TTC549 (cell line): ENCODE measurements around the gene PPM1D.
"Not testable (repeated sequence)": the region's sequence is repeated elsewhere in the genome, so short reads cannot be mapped to it uniquely, and the experiment has no call there.

ENCODE experiments used
- FAIRE-seq: peaks from 2 replicates; lab custom pipeline; 2012; peaks lifted over from hg19 to GRCh38; lab: Jason Lieb, UNC

PPM1D gene

GRCh38 chr17:60622961-60623360 is 23.0 kb downstream of the PPM1D start:
- FAIRE-seq = no peak

GRCh38 chr17:60623415-60623814 is 23.4 kb downstream of the PPM1D start:
- FAIRE-seq = no peak

- FAIRE-seq = no peak
These were observed 27.1 kb downstream of the PPM1D start for GRCh38 chr17:60627124-60627523.

- FAIRE-seq = no peak
These were observed 28.4 kb downstream of the PPM1D start for GRCh38 chr17:60628252-60628889.

- no peak for FAIRE-seq
These were observed 29.1 kb downstream of the PPM1D start for GRCh38 chr17:60629120-60629519.

GRCh38 chr17:60630352-60630751 is 30.4 kb downstream of the PPM1D start:
- no peak for FAIRE-seq

GRCh38 chr17:60631119-60631518 is 31.1 kb downstream of the PPM1D start:
- no peak for FAIRE-seq

GRCh38 chr17:60637683-60638082 is 37.7 kb downstream of the PPM1D start:
- FAIRE-seq = no peak

GRCh38 chr17:60639019-60639330 is 39.0 kb downstream of the PPM1D start:
- FAIRE-seq = no peak

GRCh38 chr17:60640503-60640902 is 40.5 kb downstream of the PPM1D start:
- no peak for FAIRE-seq

- FAIRE-seq = no peak
These were observed 41.1 kb downstream of the PPM1D start for GRCh38 chr17:60641126-60641525.

- FAIRE-seq = no peak
These were observed 41.8 kb downstream of the PPM1D start for GRCh38 chr17:60641810-60642220.

GRCh38 chr17:60645918-60646523 is 46.0 kb downstream of the PPM1D start:
- no peak for FAIRE-seq

GRCh38 chr17:60646701-60647100 is 46.7 kb downstream of the PPM1D start:
- no peak for FAIRE-seq

- no peak for FAIRE-seq
These were observed 47.7 kb downstream of the PPM1D start for GRCh38 chr17:60647705-60648104.

GRCh38 chr17:60652454-60653247 is 52.7 kb downstream of the PPM1D start:
- FAIRE-seq = no peak

- FAIRE-seq = no peak
These were observed 53.6 kb downstream of the PPM1D start for GRCh38 chr17:60653569-60653968.

GRCh38 chr17:60656499-60656898 is 56.5 kb downstream of the PPM1D start:
- no peak for FAIRE-seq

GRCh38 chr17:60659156-60659555 is 59.2 kb downstream of the PPM1D start:
- no peak for FAIRE-seq

- no peak for FAIRE-seq
These were observed 61.5 kb downstream of the PPM1D start for GRCh38 chr17:60661489-60661888.

- FAIRE-seq = no peak
These were observed 64.0 kb downstream of the PPM1D start for GRCh38 chr17:60664022-60664421.

- no peak for FAIRE-seq
These were observed 65.6 kb downstream of the PPM1D start for GRCh38 chr17:60665602-60666001.

- FAIRE-seq = not testable (repeated sequence)
These were observed 68.7 kb downstream of the PPM1D start for GRCh38 chr17:60668741-60669140.

GRCh38 chr17:60671482-60671881 is 71.5 kb downstream of the PPM1D start:
- FAIRE-seq = no peak
